ENCODE measurements around the gene TFPT. TPM values are rescaled to one million over a fixed set of nuclear protein-coding genes. Genes with fewer than 3 reads are reported as not detected.

Gene TFPT
- total and polyA plus RNA-seq, 10 of the 15 experiments (the other 5 are each of a cell fraction or from before 2014, with no cell fraction given) = 1.7 to 40.2 (median 25.6) TPM

GRCh38 chr19:54062643-54063042, 52.8 kb downstream of the TFPT start:
- BruUV-seq (replicated peaks) = no TSS peak
- Histone ChIP-seq H3K4me3 (no peak overlapping the region), H3K9me3 (replicated peaks; ENCODE audit: control insufficient read depth, insufficient read depth, low read length) (no peaks in the 10 kb centered on the region; the same call in 2 of the 3 replicates), H3K9ac (ENCODE audit: control insufficient read depth, insufficient read depth, low read length) (no peak overlapping the region), H4K20me1 (ENCODE audit: control insufficient read depth, insufficient read depth) (no peaks in the 10 kb centered on the region), H3K4me2 (ENCODE audit: control insufficient read depth, insufficient read depth) (no peak overlapping the region), H3K27ac (ENCODE audit: control insufficient read depth, insufficient read depth) (no peak overlapping the region), H3K36me3 (ENCODE audit: control insufficient read depth in 2 of 2, insufficient read depth in 2 of 2, low read length in 1 of 2) (no peaks in the 10 kb centered on the region), H3K4me1 (ENCODE audit: control insufficient read depth, insufficient read depth, low read length) (no peaks in the 10 kb centered on the region), H3K27me3 (replicated peaks in 1 of 2; ENCODE audit: control insufficient read depth in 2 of 2, insufficient read depth in 2 of 2, low read length in 1 of 2) (no peaks in the 10 kb centered on the region), H2AFZ (ENCODE audit: control insufficient read depth, low read depth, low read length) (no peak overlapping the region), H3K79me2 (ENCODE audit: control insufficient read depth, insufficient read depth, low read length) (no peaks in the 10 kb centered on the region)
- DNase-seq (ENCODE audit: low read depth, low spot score) = no peak
- FAIRE-seq = no peak
- ChIA-PET POLR2A (no interaction called here), SMC1A (ENCODE audit: uncharacterized antibody, unreplicated experiment) (no interaction called here), RAD21 (ENCODE audit: unreplicated experiment) (no interaction called here), CTCF (no interaction called here)
- intact Hi-C loops (cut with micrococcal nuclease; ENCODE audit: unreplicated experiment) (no loop called here), in situ Hi-C loops (cut with MboI) (no loop called here)
- ATAC-seq = no peak
- 10% methylated on average over 8 of the region's 9 CpGs for WGBS (ENCODE audit: insufficient coverage, insufficient replicate concordance, low lambda C conversion rate, missing lambda C conversion rate)
- TF ChIP-seq SIX5 (IDR thresholded peaks at IDR 0.05; ENCODE audit: low read depth, low read length, severe bottlenecking) = no peak
- no peak for TF ChIP-seq POLR2AphosphoS2 (IDR thresholded peaks at IDR 0.05; ENCODE audit: low read depth, low read length)
- TF ChIP-seq, protein P1, sequence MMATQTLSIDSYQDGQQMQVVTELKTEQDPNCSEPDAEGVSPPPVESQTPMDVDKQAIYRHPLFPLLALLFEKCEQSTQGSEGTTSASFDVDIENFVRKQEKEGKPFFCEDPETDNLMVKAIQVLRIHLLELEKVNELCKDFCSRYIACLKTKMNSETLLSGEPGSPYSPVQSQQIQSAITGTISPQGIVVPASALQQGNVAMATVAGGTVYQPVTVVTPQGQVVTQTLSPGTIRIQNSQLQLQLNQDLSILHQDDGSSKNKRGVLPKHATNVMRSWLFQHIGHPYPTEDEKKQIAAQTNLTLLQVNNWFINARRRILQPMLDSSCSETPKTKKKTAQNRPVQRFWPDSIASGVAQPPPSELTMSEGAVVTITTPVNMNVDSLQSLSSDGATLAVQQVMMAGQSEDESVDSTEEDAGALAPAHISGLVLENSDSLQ (IDR thresholded peaks at IDR 0.05) = no peak
- TF ChIP-seq EGR1 (IDR thresholded peaks at IDR 0.05; ENCODE audit: borderline replicate concordance in 1 of 2, low read depth in 2 of 2, low read length in 2 of 2) = no peak
- TF ChIP-seq, protein P2, sequence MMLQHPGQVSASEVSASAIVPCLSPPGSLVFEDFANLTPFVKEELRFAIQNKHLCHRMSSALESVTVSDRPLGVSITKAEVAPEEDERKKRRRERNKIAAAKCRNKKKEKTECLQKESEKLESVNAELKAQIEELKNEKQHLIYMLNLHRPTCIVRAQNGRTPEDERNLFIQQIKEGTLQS (IDR thresholded peaks at IDR 0.05; ENCODE audit: borderline replicate concordance, extremely low read depth, low read depth, low read length) = no peak
- TF ChIP-seq SMARCA5 (IDR thresholded peaks at IDR 0.05) = no peak

Other genes starting within 250 kb of the TFPT start
Only the 7 nearest of the 23 such genes appear.
- gene VSTM1, start 51.8 kb downstream of the TFPT start, total RNA-seq (2014; rRNA removed) = not detected in 2 replicates
- not detected in 2 replicates for gene VSTM1, start 51.8 kb downstream of the TFPT start, total RNA-seq (2014; rRNA removed; fragmentation: Illumina TruSeq; extraction: Trizol)
- gene VSTM1, start 51.8 kb downstream of the TFPT start, total RNA-seq (2021) = not detected in 2 replicates
- gene VSTM1, start 51.8 kb downstream of the TFPT start, polyA plus RNA-seq (2011; rRNA removed) = not detected in 2 replicates
- not detected in 2 replicates for gene VSTM1, start 51.8 kb downstream of the TFPT start, polyA plus RNA-seq (2014; fragmentation: Illumina TruSeq; extraction: Trizol)
- not detected for gene VSTM1, start 51.8 kb downstream of the TFPT start, polyA plus RNA-seq (2014; fragmentation: Nextera tagmentation; extraction: Ambion mirVana)
- gene VSTM1, start 51.8 kb downstream of the TFPT start, polyA plus RNA-seq (2014; rRNA removed) = not detected in 2 replicates
- gene VSTM1, start 51.8 kb downstream of the TFPT start, polyA plus RNA-seq (2016; fragmentation: Nextera tagmentation; extraction: Ambion mirVana) = not detected
- not detected in 2 replicates for gene TARM1, start 34.3 kb downstream of the TFPT start, total RNA-seq (2014; rRNA removed)
- gene TARM1, start 34.3 kb downstream of the TFPT start, total RNA-seq (2014; rRNA removed; fragmentation: Illumina TruSeq; extraction: Trizol) = not detected in 2 replicates
- not detected in 2 replicates for gene TARM1, start 34.3 kb downstream of the TFPT start, total RNA-seq (2021)
- not detected in 2 replicates for gene TARM1, start 34.3 kb downstream of the TFPT start, polyA plus RNA-seq (2011; rRNA removed)
- not detected in 2 replicates for gene TARM1, start 34.3 kb downstream of the TFPT start, polyA plus RNA-seq (2014; fragmentation: Illumina TruSeq; extraction: Trizol)
- not detected for gene TARM1, start 34.3 kb downstream of the TFPT start, polyA plus RNA-seq (2014; fragmentation: Nextera tagmentation; extraction: Ambion mirVana)
- gene TARM1, start 34.3 kb downstream of the TFPT start, polyA plus RNA-seq (2014; rRNA removed) = not detected in 2 replicates
- not detected for gene TARM1, start 34.3 kb downstream of the TFPT start, polyA plus RNA-seq (2016; fragmentation: Nextera tagmentation; extraction: Ambion mirVana)
- 0.11 TPM in 1 of 2 replicates, not detected in the other for gene OSCAR, start 14.9 kb downstream of the TFPT start, total RNA-seq (2014; rRNA removed)
- not detected in 2 replicates for gene OSCAR, start 14.9 kb downstream of the TFPT start, total RNA-seq (2014; rRNA removed; fragmentation: Illumina TruSeq; extraction: Trizol)
- gene OSCAR, start 14.9 kb downstream of the TFPT start, total RNA-seq (2021) = 0.13 TPM in 1 of 2 replicates, not detected in the other
- 0.04 and 0.10 TPM in 2 replicates for gene OSCAR, start 14.9 kb downstream of the TFPT start, polyA plus RNA-seq (2011; rRNA removed)
- gene OSCAR, start 14.9 kb downstream of the TFPT start, polyA plus RNA-seq (2014; fragmentation: Illumina TruSeq; extraction: Trizol) = not detected in 2 replicates
- gene OSCAR, start 14.9 kb downstream of the TFPT start, polyA plus RNA-seq (2014; fragmentation: Nextera tagmentation; extraction: Ambion mirVana) = not detected
- gene OSCAR, start 14.9 kb downstream of the TFPT start, polyA plus RNA-seq (2014; rRNA removed) = 0.24 and 0.27 TPM in 2 replicates
- under 1 TPM in 1 of 2 experiments, not detected in 1; 0.08 TPM for gene OSCAR, start 14.9 kb downstream of the TFPT start, polyA plus RNA-seq (2016; fragmentation: Nextera tagmentation; extraction: Ambion mirVana)
- 73.0 and 73.8 TPM in 2 replicates for gene NDUFA3, start 12.8 kb downstream of the TFPT start, total RNA-seq (2014; rRNA removed)
- 147 and 162 TPM in 2 replicates for gene NDUFA3, start 12.8 kb downstream of the TFPT start, total RNA-seq (2014; rRNA removed; fragmentation: Illumina TruSeq; extraction: Trizol)
- gene NDUFA3, start 12.8 kb downstream of the TFPT start, total RNA-seq (2021) = 131 and 143 TPM in 2 replicates
- 27.1 and 40.0 TPM in 2 replicates for gene NDUFA3, start 12.8 kb downstream of the TFPT start, polyA plus RNA-seq (2011; rRNA removed)
- gene NDUFA3, start 12.8 kb downstream of the TFPT start, polyA plus RNA-seq (2014; fragmentation: Illumina TruSeq; extraction: Trizol) = 33.9 and 102 TPM in 2 replicates
- gene NDUFA3, start 12.8 kb downstream of the TFPT start, polyA plus RNA-seq (2014; fragmentation: Nextera tagmentation; extraction: Ambion mirVana) = 100 to 1,000 TPM; 295 to 302 TPM
- gene NDUFA3, start 12.8 kb downstream of the TFPT start, polyA plus RNA-seq (2014; rRNA removed) = 110 and 152 TPM in 2 replicates
- 100 to 1,000 TPM; 312 to 335 TPM for gene NDUFA3, start 12.8 kb downstream of the TFPT start, polyA plus RNA-seq (2016; fragmentation: Nextera tagmentation; extraction: Ambion mirVana)
- gene PRPF31, start 97 bp upstream of the TFPT start, total RNA-seq (2014; rRNA removed) = 68.8 and 77.7 TPM in 2 replicates
- gene PRPF31, start 97 bp upstream of the TFPT start, total RNA-seq (2014; rRNA removed; fragmentation: Illumina TruSeq; extraction: Trizol) = 51.9 and 58.4 TPM in 2 replicates
- 82.9 and 88.0 TPM in 2 replicates for gene PRPF31, start 97 bp upstream of the TFPT start, total RNA-seq (2021)
- gene PRPF31, start 97 bp upstream of the TFPT start, polyA plus RNA-seq (2011; rRNA removed) = 33.1 and 43.4 TPM in 2 replicates
- 55.5 and 66.4 TPM in 2 replicates for gene PRPF31, start 97 bp upstream of the TFPT start, polyA plus RNA-seq (2014; fragmentation: Illumina TruSeq; extraction: Trizol)
- 1 to 10 TPM; 2.7 to 9.8 TPM for gene PRPF31, start 97 bp upstream of the TFPT start, polyA plus RNA-seq (2014; fragmentation: Nextera tagmentation; extraction: Ambion mirVana)
- 73.1 and 90.9 TPM in 2 replicates for gene PRPF31, start 97 bp upstream of the TFPT start, polyA plus RNA-seq (2014; rRNA removed)
- gene PRPF31, start 97 bp upstream of the TFPT start, polyA plus RNA-seq (2016; fragmentation: Nextera tagmentation; extraction: Ambion mirVana) = 100 to 1,000 TPM; 153 to 170 TPM
- gene CNOT3, start 22.1 kb upstream of the TFPT start, total RNA-seq (2014; rRNA removed) = 6.7 and 9.1 TPM in 2 replicates
- 7.1 and 7.6 TPM in 2 replicates for gene CNOT3, start 22.1 kb upstream of the TFPT start, total RNA-seq (2014; rRNA removed; fragmentation: Illumina TruSeq; extraction: Trizol)
- gene CNOT3, start 22.1 kb upstream of the TFPT start, total RNA-seq (2021) = 44.9 and 55.6 TPM in 2 replicates
- 5.8 and 5.9 TPM in 2 replicates for gene CNOT3, start 22.1 kb upstream of the TFPT start, polyA plus RNA-seq (2011; rRNA removed)
- gene CNOT3, start 22.1 kb upstream of the TFPT start, polyA plus RNA-seq (2014; fragmentation: Illumina TruSeq; extraction: Trizol) = 33.3 and 45.1 TPM in 2 replicates
- under 1 TPM; 0.14 to 0.62 TPM for gene CNOT3, start 22.1 kb upstream of the TFPT start, polyA plus RNA-seq (2014; fragmentation: Nextera tagmentation; extraction: Ambion mirVana)
- 18.8 and 21.0 TPM in 2 replicates for gene CNOT3, start 22.1 kb upstream of the TFPT start, polyA plus RNA-seq (2014; rRNA removed)
- gene CNOT3, start 22.1 kb upstream of the TFPT start, polyA plus RNA-seq (2016; fragmentation: Nextera tagmentation; extraction: Ambion mirVana) = 10 to 100 TPM; 29.7 to 32.8 TPM
- 6.5 and 7.7 TPM in 2 replicates for gene LENG1, start 44.1 kb upstream of the TFPT start, total RNA-seq (2014; rRNA removed)
- gene LENG1, start 44.1 kb upstream of the TFPT start, total RNA-seq (2014; rRNA removed; fragmentation: Illumina TruSeq; extraction: Trizol) = 6.0 and 6.4 TPM in 2 replicates
- gene LENG1, start 44.1 kb upstream of the TFPT start, total RNA-seq (2021) = 5.1 and 5.5 TPM in 2 replicates
- 2.4 and 3.0 TPM in 2 replicates for gene LENG1, start 44.1 kb upstream of the TFPT start, polyA plus RNA-seq (2011; rRNA removed)
- 1.1 and 5.3 TPM in 2 replicates for gene LENG1, start 44.1 kb upstream of the TFPT start, polyA plus RNA-seq (2014; fragmentation: Illumina TruSeq; extraction: Trizol)
- 1 to 10 TPM in 1 of 2 experiments, under 1 TPM in 1; 0.21 to 1.1 TPM for gene LENG1, start 44.1 kb upstream of the TFPT start, polyA plus RNA-seq (2014; fragmentation: Nextera tagmentation; extraction: Ambion mirVana)
- 7.0 and 7.8 TPM in 2 replicates for gene LENG1, start 44.1 kb upstream of the TFPT start, polyA plus RNA-seq (2014; rRNA removed)
- gene LENG1, start 44.1 kb upstream of the TFPT start, polyA plus RNA-seq (2016; fragmentation: Nextera tagmentation; extraction: Ambion mirVana) = 10 to 100 TPM; 10.7 to 10.8 TPM

Data from GM12878 (cell line).